HTR-8/SVneo (cell line): ENCODE data around the gene RPL29.

Experiments used
- DNase-seq: peaks from one replicate; pipeline ENCODE4 v3.0.0; 2011; ENCODE audit warnings: low spot score, mixed read lengths; ENCODE audit not compliant: insufficient read length
- FAIRE-seq: peaks from 2 replicates; lab custom pipeline; 2011; peaks lifted over from hg19 to GRCh38; lab: Jason Lieb, UNC

The RPL29 gene

DNA sequence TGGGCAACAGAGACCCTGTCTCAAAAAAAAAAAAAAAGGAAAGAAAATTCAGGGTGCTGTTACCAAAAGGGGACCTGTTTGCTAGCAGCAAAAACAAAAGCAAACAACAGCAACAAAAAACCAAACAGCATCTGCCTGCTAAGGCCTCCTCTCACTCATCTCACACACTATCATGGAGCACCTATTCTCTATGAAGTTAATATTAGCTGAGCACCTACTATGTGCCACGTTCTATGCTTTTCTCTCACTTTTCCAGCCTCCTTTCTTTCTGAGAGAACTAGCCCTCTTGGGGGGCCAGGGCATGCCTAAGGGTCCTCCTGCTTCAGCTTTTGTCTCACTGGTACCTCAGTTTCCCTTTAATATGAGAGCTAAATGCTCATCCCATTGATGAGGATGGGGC lies 41.0 kb downstream of the RPL29 start:
- no peak for FAIRE-seq
- no peak for DNase-seq

DNA sequence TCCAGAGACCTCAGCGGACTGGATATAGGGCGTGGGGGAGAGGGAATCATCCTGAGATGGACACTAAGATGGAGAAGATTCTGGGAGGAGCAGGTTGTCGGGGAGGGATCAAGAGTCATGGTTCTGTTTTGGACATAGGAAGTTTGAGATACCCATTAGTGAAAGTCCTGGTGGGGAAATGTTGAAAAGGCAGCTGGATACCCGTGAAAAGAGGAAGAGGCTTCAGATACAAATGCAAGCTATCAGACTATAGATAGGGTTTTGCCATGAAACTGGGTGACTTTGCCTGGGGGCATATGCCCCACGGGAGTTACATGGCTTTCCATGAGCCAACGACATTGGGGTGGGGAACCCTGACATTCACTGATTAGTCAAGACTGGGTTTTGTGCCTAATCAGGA lies 41.6 kb downstream of the RPL29 start:
- FAIRE-seq: no peak
- DNase-seq: no peak

DNA sequence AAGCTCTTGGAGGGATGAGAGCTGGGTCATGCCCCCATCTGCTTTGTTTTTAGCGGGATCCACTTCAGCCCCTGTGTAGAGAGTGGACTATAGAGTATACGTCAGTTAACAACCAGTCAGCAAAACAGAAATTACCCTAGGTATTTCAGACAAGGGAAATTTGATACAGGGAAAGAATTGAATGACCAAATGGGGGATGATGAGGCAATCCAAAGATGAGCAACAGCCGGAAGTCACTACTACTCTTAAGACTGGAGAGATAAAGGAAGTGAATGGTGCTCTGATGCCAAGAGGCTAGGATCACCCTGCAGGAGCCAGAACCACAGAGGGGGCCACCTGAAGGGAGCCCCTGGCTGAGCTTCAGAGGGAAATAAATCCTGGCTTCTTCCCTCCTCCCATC lies 42.2 kb downstream of the RPL29 start:
- peak; percentile 85 for FAIRE-seq

DNA sequence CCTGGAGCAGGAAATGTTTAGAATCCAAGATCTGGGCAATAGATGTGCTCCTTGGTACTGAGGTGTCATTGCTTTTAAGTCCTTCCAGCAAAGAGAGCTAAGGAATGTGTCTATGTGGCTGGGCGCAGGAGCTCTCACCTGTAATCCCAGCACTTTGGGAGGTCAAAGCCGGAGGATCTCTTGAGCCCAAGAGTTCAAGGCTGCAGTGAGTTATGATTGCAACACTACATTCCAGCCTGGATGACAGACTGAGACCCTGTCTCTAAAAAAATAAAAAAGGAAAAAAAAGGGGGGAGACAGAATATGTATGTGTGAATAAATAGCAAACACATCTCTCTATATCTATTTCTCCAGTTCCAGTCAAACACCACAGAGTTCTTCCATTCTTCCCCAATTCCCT lies 44.8 kb downstream of the RPL29 start:
- DNase-seq (no peak), FAIRE-seq (no peak)

More for the DNA sequence above, 42.2 kb downstream of the RPL29 start:
- DNase-seq: peak; percentile 75

DNA sequence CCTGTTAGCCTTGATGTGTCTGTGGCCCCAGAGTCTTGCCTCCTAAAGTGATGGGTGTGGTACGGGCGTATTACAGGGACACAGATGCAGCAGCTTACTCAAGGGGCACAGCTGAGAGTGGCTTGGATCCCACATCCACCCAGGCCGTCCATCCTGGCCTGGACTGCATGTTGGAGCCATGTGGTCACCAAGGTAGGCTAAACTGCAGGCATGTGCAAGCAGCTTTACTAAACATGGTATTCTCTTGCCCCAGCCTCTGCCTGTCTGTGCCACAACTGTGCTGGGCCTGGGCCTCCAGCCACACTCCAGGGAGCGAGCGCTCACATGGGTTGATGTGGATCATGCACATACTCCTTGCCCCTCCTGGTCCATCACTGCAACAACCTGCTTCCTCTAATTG lies 46.6 kb downstream of the RPL29 start:
- no peak for FAIRE-seq
- DNase-seq: no peak

DNA sequence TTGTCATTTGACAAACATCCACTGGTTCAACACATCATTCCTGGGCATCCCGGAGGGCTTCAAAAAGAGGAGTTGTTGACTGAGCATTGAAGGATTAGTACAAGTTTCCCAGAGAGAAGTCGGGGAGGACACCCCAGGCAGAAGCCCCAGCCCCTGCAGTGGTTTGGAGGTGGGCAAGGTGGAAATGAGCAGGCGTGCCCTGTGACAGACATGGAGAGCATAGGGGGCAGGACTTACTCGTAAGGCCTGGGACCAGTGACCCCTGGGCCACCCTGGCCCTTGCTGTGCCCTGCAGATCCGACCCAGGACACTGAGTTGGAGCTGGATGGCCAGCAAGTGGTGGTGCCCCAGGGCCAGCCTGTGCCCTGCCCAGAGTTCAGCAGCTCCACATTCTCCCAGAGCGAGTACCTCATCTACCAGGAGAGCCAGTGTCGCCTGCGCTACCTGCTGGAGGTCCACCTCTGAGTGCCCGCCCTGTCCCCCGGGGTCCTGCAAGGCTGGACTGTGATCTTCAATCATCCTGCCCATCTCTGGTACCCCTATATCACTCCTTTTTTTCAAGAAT lies 47.6 kb downstream of the RPL29 start:
- FAIRE-seq: no peak

DNA sequence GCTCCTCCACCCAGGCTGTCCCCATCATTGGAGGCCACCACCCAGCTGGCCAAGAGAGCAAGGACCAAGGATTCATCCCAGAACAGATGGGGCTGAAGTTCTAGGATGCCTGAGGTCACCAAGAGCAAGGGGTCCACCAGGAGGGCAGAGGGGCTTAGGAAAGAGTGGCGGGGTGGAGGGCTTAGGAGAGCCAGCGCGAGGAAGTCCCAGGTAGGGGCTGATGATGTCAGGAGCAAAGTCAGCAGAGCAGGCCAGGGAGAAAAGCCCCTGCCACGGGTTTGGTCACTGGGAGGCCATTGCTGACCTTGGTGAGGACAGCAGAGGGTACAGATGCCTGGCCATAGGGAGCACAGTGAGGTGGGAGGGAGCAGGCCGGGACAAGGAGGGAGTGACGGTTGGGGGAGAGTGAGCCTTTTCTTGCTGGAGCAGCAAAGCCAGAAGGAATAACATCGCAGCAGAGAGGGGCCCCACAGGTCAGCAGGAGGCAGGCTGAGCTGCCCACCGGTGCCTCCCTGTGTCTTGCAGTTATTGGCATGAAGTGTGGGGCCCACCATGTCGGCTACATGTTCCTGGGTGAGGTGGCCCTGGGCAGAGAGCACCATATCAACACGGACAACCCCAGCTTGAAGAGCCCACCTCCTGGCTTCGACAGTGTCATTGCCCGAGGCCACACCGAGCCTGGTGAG lies 48.3 kb downstream of the RPL29 start:
- no peak for FAIRE-seq

More for the DNA sequence above, 47.6 kb downstream of the RPL29 start:
- no peak for DNase-seq

DNA sequence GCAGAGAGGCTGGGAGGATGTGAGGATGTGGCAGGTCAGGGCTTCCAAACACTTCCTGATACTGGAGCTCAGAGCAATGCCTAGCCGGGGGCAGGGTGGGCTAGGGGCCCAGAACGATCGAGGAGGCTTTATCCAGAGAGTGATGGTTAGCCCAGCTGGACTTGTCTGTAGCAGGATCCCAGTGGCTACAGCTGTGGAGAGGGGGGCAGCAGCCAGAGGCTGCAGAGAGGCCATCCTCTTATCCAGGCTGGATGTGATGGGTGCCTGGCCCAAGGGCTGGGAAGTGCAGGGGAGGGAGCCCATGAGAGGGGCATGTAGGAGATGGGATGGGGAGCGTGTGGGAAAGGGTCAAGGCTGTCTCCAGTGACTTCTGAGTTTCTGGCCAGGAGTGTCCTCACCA lies 48.9 kb downstream of the RPL29 start:
- no peak for DNase-seq
- no peak for FAIRE-seq

More for the DNA sequence above, 48.3 kb downstream of the RPL29 start:
- DNase-seq: no peak

DNA sequence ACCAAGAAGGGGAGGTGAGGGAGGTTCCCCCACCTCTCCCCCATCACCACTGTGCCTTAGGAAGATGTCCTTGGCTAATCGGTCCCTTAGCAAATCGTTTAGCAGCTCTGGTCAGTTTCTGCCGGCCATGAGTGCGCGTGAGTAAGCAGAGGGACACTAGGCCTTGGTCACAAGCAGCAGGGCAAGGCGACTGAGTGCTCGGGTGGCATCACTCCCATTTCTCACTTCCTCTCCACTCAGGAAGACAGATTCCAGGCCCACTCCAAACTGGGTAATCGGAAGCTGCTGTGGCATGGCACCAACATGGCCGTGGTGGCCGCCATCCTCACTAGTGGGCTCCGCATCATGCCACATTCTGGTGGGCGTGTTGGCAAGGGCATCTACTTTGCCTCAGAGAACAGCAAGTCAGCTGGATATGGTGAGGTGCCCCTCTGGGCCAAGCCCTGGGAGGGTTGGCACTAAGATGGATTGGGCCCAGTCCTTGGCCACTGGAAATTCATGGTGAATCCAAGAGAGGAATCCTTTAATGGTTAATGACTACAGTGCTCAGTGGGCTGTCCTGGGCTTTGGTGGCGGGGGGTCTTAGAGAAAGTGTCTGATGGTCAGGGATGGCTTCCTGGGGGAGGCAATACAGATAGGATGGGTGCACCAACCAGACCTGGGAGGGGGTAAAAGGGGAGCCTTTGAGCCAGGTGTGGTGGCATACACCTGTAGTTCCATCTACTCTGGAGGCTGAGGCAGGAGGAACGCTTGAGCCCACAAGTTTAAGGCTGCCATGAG lies 49.6 kb downstream of the RPL29 start:
- DNase-seq (no peak), FAIRE-seq (no peak)

DNA sequence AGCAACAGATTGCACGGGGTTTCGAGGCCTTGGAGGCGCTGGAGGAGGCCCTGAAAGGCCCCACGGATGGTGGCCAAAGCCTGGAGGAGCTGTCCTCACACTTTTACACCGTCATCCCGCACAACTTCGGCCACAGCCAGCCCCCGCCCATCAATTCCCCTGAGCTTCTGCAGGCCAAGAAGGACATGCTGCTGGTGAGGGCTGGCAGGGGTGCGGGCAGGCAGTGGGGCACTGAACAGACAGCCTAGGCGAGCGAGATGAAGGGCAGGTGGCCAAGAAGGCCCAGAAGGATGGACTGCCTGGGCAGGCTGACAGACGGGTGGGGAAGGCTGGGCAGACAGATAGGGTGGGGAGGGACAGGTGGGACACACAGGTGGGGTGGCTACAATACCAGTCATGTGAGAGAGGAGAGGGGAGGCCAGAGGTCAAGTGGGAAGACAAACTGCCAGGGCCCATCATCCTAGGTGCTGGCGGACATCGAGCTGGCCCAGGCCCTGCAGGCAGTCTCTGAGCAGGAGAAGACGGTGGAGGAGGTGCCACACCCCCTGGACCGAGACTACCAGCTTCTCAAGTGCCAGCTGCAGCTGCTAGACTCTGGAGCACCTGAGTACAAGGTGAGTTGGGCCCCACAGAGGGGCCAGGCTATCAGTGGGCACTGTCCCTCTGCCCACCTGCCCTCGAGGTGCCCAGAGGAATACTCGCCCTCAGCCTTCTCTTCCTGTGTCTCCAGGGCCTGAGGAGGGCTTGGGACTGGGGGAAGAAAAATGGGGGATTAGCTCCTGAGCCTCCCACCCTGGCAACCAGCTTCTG lies 50.5 kb downstream of the RPL29 start:
- FAIRE-seq (no peak), DNase-seq (no peak)

DNA sequence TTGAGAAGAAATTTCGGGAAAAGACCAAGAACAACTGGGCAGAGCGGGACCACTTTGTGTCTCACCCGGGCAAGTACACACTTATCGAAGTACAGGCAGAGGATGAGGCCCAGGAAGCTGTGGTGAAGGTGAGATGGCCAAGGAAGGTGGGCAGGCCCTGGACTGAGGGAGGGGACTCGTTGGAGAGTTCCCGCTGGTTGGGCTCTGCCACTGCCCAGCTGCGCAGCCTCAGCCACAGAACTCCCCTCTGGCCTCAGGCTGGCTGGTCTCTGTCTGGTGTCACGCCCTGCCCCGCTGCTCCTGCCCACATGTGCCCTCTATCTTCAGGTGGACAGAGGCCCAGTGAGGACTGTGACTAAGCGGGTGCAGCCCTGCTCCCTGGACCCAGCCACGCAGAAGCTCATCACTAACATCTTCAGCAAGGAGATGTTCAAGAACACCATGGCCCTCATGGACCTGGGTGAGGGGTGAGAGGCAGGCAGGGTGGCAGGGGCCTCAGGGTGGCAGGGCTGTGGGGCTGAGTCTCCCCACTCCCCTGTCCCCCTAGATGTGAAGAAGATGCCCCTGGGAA lies 51.2 kb downstream of the RPL29 start:
- FAIRE-seq (no peak), DNase-seq (no peak)
